ENCODE measurements around the gene PUS7. TPM values are rescaled to one million over a fixed set of nuclear protein-coding genes. Genes with fewer than 3 reads are reported as not detected.

PUS7 gene
- polyA plus RNA-seq, 1 donor (not counting 4 experiments of a cell fraction or from before 2014, with no cell fraction given), result 25.2 TPM

GRCh38 chr7:105473163-105473562, 48.9 kb downstream of the PUS7 start:
- H4K20me1 ChIP-seq (ENCODE audit: control insufficient read depth, extremely low read depth, insufficient read depth, low read length), result no peaks in the 10 kb centered on the region
- H3K79me2 ChIP-seq (ENCODE audit: control insufficient read depth, insufficient read depth, low read length), result no peaks in the 10 kb centered on the region
- TF ChIP-seq EZH2 (IDR thresholded peaks at IDR 0.05; ENCODE audit: low read length), result no peak
- TF ChIP-seq, protein P1, sequence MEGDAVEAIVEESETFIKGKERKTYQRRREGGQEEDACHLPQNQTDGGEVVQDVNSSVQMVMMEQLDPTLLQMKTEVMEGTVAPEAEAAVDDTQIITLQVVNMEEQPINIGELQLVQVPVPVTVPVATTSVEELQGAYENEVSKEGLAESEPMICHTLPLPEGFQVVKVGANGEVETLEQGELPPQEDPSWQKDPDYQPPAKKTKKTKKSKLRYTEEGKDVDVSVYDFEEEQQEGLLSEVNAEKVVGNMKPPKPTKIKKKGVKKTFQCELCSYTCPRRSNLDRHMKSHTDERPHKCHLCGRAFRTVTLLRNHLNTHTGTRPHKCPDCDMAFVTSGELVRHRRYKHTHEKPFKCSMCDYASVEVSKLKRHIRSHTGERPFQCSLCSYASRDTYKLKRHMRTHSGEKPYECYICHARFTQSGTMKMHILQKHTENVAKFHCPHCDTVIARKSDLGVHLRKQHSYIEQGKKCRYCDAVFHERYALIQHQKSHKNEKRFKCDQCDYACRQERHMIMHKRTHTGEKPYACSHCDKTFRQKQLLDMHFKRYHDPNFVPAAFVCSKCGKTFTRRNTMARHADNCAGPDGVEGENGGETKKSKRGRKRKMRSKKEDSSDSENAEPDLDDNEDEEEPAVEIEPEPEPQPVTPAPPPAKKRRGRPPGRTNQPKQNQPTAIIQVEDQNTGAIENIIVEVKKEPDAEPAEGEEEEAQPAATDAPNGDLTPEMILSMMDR (optimal IDR thresholded peaks at IDR 0.05 in 1 of 3, IDR thresholded peaks at IDR 0.05 in 1 of 3, conservative IDR thresholded peaks at IDR 0.05 in 1 of 3; ENCODE audit: extremely low read depth in 1 of 3, insufficient read depth in 2 of 3, low read length in 3 of 3), result no peak
- H3K4me1 ChIP-seq (ENCODE audit: control insufficient read depth, extremely low read depth, insufficient read depth, low read length), result no peaks in the 10 kb centered on the region
- DNase-seq (ENCODE audit: low read depth, low spot score) (peak; percentile 28), FAIRE-seq (no peak)
- no peak overlapping the region for H3K27ac ChIP-seq (ENCODE audit: control insufficient read depth, insufficient read depth, low read length)
- H3K36me3 ChIP-seq (ENCODE audit: control insufficient read depth in 2 of 2, extremely low read depth in 1 of 2, insufficient read depth in 2 of 2, low read length in 2 of 2), result peaks cover 0 to 2% of the 10 kb centered on the region in 2 experiments
- H3K4me3 ChIP-seq (ENCODE audit: control insufficient read depth in 2 of 3, extremely low read depth in 1 of 3, insufficient read depth in 2 of 3, low read depth in 1 of 3, low read length in 3 of 3), result no peak overlapping the region
- dilution Hi-C loops (cut with MboI; ENCODE audit: extremely low pct_ligation_motif_present, low sequenced_read_pairs), result no loop called here
- H2AFZ ChIP-seq (ENCODE audit: control insufficient read depth, low read length), result no peak overlapping the region
- no peak overlapping the region for H3K4me2 ChIP-seq (ENCODE audit: control insufficient read depth, extremely low read depth, insufficient read depth, low read depth, low read length)
- H3K9ac ChIP-seq (ENCODE audit: control insufficient read depth, extremely low read depth, insufficient read depth, low read length), result no peak overlapping the region
- no peaks in the 10 kb centered on the region for H3K9me3 ChIP-seq (ENCODE audit: control insufficient read depth, low read depth, low read length)
- H3K27me3 ChIP-seq (ENCODE audit: control insufficient read depth, extremely low read depth, insufficient read depth, low read length), result no peaks in the 10 kb centered on the region
- H3K9me1 ChIP-seq (ENCODE audit: control insufficient read depth, extremely low read depth, insufficient read depth, low read length), result no peaks in the 10 kb centered on the region

- no peak overlapping the region for H2AFZ ChIP-seq (ENCODE audit: control insufficient read depth, low read length)
Observed at GRCh38 chr7:105470846-105471245, 51.2 kb downstream of the PUS7 start.

More at GRCh38 chr7:105470846-105471245, 51.2 kb downstream of the PUS7 start:
- dilution Hi-C loops (cut with MboI; ENCODE audit: extremely low pct_ligation_motif_present, low sequenced_read_pairs), result no loop called here
- Histone ChIP-seq H3K27ac (ENCODE audit: control insufficient read depth, insufficient read depth, low read length) (no peak overlapping the region), H3K27me3 (ENCODE audit: control insufficient read depth, extremely low read depth, insufficient read depth, low read length) (no peaks in the 10 kb centered on the region), H3K4me3 (ENCODE audit: control insufficient read depth in 2 of 3, extremely low read depth in 1 of 3, insufficient read depth in 2 of 3, low read depth in 1 of 3, low read length in 3 of 3) (no peak overlapping the region), H4K20me1 (ENCODE audit: control insufficient read depth, extremely low read depth, insufficient read depth, low read length) (no peaks in the 10 kb centered on the region), H3K9me3 (ENCODE audit: control insufficient read depth, low read depth, low read length) (no peaks in the 10 kb centered on the region), H3K36me3 (ENCODE audit: control insufficient read depth in 2 of 2, extremely low read depth in 1 of 2, insufficient read depth in 2 of 2, low read length in 2 of 2) (peaks cover 0 to 9% of the 10 kb centered on the region in 2 experiments), H3K4me1 (ENCODE audit: control insufficient read depth, extremely low read depth, insufficient read depth, low read length) (no peaks in the 10 kb centered on the region), H3K9ac (ENCODE audit: control insufficient read depth, extremely low read depth, insufficient read depth, low read length) (no peak overlapping the region), H3K79me2 (ENCODE audit: control insufficient read depth, insufficient read depth, low read length) (no peaks in the 10 kb centered on the region), H3K9me1 (ENCODE audit: control insufficient read depth, extremely low read depth, insufficient read depth, low read length) (no peaks in the 10 kb centered on the region), H3K4me2 (ENCODE audit: control insufficient read depth, extremely low read depth, insufficient read depth, low read depth, low read length) (no peak overlapping the region)
- no peak for FAIRE-seq
- no peak for DNase-seq (ENCODE audit: low read depth, low spot score)
- TF ChIP-seq, protein P1 (optimal IDR thresholded peaks at IDR 0.05 in 1 of 3, IDR thresholded peaks at IDR 0.05 in 1 of 3, conservative IDR thresholded peaks at IDR 0.05 in 1 of 3; ENCODE audit: extremely low read depth in 1 of 3, insufficient read depth in 2 of 3, low read length in 3 of 3), result no peak
- no peak for TF ChIP-seq EZH2 (IDR thresholded peaks at IDR 0.05; ENCODE audit: low read length)

Data from keratinocyte (primary cell).